ENCODE measurements around the gene CRTC2. TPM values are rescaled to one million over a fixed set of nuclear protein-coding genes. Genes with fewer than 3 reads are reported as not detected.

Gene CRTC2
- total and polyA plus RNA-seq, 12 donors: 8.4 to 138 (median 31.8) TPM

DNA sequence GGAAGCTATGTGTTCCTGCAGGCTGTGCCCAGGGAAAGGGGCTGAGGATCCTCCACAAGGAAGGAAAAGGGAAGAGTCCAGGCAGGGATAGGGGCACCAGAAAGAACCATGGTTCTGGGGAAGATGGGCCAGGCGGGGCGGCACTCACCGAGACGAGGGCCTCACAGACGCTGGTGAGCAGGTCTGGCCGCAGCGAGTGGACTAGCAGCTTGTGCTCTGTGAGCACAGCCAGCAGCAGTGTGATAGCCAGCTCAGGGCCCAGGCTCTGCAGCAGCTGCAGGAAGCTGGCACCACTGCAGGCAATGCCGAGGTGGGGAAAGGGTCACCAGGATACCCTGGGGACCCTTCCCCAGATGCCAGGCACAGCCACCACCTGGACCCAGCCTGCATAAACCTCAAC, 17.7 kb downstream of the CRTC2 start:
- H3K36me3 ChIP-seq (replicated peaks in 1 of 2): peaks cover 0 to 57% of the 10 kb centered on the region in 2 donors
- H3K4me1 ChIP-seq (replicated peaks in 1 of 2): peaks cover 0 to 7% of the 10 kb centered on the region in 2 donors
- TF ChIP-seq CTCF (IDR thresholded peaks at IDR 0.05) (no peak), POLR2A (IDR thresholded peaks at IDR 0.05) (no peak)
- no peak overlapping the region for H3K27ac ChIP-seq
- no peaks in the 10 kb centered on the region for H3K9me3 ChIP-seq (replicated peaks in 1 of 3)
- no peak for DNase-seq
- H3K27me3 ChIP-seq: no peaks in the 10 kb centered on the region
- no peak overlapping the region for H3K4me3 ChIP-seq
- intact Hi-C loops (cut with DNase I): loop anchor here (10.0 kb wide), 1 partner anchor 146 kb away; no protein-coding TSS in a partner anchor
- 88 to 100% (median 91%) methylated on average over 1 to 8 of the region's 8 CpGs for WGBS, 4 donors

DNA sequence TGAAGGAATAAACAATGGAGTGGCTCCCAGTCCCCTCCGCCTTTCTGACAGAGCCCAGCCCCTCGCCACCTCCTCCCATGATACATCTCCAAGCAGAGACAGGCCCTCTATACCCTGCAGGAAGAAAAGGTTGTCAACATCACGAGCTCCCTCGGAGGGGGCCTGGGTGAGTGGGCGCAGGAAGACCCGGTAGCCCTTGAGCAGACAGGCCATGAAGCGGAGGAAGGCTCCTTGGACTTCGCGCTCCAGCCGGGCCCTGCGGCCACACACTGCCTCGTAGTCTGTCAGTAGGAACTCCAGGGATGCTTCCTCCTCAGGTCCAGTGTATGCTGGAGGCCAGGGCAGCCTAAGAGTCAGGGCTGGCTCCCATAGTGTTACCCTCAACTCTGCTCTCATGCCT, 18.9 kb downstream of the CRTC2 start:
- no peak for TF ChIP-seq CTCF (IDR thresholded peaks at IDR 0.05)
- Histone ChIP-seq H3K27me3 (no peaks in the 10 kb centered on the region), H3K9me3 (replicated peaks in 1 of 3) (no peaks in the 10 kb centered on the region), H3K27ac (no peak overlapping the region), H3K4me3 (no peak overlapping the region), H3K36me3 (replicated peaks in 1 of 2) (peaks cover 0 to 70% of the 10 kb centered on the region in 2 donors), H3K4me1 (replicated peaks in 1 of 2) (no peaks in the 10 kb centered on the region)
- WGBS, 4 donors: 89 to 94% (median 94%) methylated on average over 6 to 12 of the region's 12 CpGs
- no peak for DNase-seq
- intact Hi-C loops (cut with DNase I): no loop called here

DNA sequence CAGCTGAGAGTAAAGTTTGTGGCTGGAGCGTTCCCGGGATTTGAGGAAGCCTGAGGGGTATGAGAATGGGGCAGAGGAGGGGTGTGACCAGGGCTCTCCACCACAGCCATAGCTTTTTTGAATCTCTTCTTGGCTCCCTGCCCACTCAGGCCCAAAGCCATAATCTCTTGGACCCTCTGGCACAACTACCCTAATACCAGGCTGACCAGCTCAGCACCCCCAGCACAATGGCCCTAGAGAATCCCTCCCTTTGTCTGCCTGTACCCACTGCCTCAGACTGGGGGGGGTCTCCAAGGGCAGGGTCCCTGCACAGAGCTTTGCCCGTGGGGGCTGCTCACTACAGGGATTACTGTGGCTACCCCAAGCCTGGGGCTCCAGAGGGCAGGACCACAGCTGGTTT, 19.4 kb downstream of the CRTC2 start:
- Histone ChIP-seq H3K4me3 (no peak overlapping the region), H3K27me3 (no peaks in the 10 kb centered on the region), H3K27ac (no peak overlapping the region), H3K36me3 (replicated peaks in 1 of 2) (peaks cover 0 to 75% of the 10 kb centered on the region in 2 donors), H3K9me3 (replicated peaks in 1 of 3) (no peaks in the 10 kb centered on the region), H3K4me1 (replicated peaks in 1 of 2) (no peaks in the 10 kb centered on the region)
- DNase-seq: no peak
- intact Hi-C loops (cut with DNase I): no loop called here
- TF ChIP-seq CTCF (IDR thresholded peaks at IDR 0.05): no peak
- TF ChIP-seq POLR2A (IDR thresholded peaks at IDR 0.05): no peak
- WGBS, 4 donors: 70 to 94% (median 90%) methylated on average over 2 to 3 of the region's 3 CpGs

DNA sequence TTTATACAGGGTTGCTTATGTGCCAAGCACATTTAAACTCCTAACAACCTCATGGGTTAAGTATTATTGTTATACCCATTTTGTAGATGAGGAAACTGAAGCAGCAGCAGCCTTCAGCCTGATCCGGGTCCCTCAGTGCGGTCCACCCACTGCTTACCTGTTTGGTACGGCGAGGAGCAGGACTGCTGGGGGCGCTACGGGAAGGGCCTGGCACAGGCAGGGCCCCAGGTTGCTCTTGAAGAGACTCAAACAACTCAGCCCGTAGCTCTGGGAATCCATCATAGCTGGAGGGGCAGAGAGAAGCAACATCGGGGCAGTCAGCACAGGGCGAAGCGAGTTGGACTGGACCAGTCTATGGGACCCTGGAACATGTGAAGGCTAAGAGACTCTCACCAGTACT, 21.1 kb downstream of the CRTC2 start:
- no peak overlapping the region for H3K27ac ChIP-seq
- H3K27me3 ChIP-seq: no peaks in the 10 kb centered on the region
- 93 to 96% (median 96%) methylated on average over 3 to 10 of the region's 10 CpGs for WGBS, 4 donors
- peaks cover 0 to 82% of the 10 kb centered on the region in 2 donors for H3K36me3 ChIP-seq (replicated peaks in 1 of 2)
- DNase-seq: no peak
- H3K4me3 ChIP-seq: no peak overlapping the region
- intact Hi-C loops (cut with DNase I): no loop called here
- no peaks in the 10 kb centered on the region for H3K9me3 ChIP-seq (replicated peaks in 1 of 3)
- H3K4me1 ChIP-seq (replicated peaks in 1 of 2): no peaks in the 10 kb centered on the region
- TF ChIP-seq CTCF (IDR thresholded peaks at IDR 0.05) (no peak), POLR2A (IDR thresholded peaks at IDR 0.05) (no peak)

Data from adrenal gland (tissue), 12 donors.